HepG2 (cell line): ENCODE data around the gene KIF19. TPM values are rescaled to one million over a fixed set of nuclear protein-coding genes. Genes with fewer than 3 reads are reported as not detected.

ENCODE experiments used
- AFF4 ChIP-seq: sonication (generic); formaldehyde crosslinking; IDR thresholded peaks from 2 replicates; pipeline ENCODE4 v1.4.0; 2020; ENCODE audit warnings: missing genetic modification reagents
- AKAP8 ChIP-seq: sonication (generic); formaldehyde crosslinking; IDR thresholded peaks from 2 replicates; pipeline ENCODE4 v1.5.1; 2020; ENCODE audit warnings: mild to moderate bottlenecking, missing genetic modification reagents
- CENPBD1 ChIP-seq: sonication (generic); formaldehyde crosslinking; IDR thresholded peaks from 2 replicates; pipeline ENCODE4 v1.8.0; 2022; ENCODE audit warnings: missing genetic modification reagents, low read depth, mild to moderate bottlenecking, borderline replicate concordance
- EHMT2 ChIP-seq: fragments of 200-600 bp; sonication (generic); IDR thresholded peaks from 2 replicates; pipeline ENCODE4 v1.7.0; 2017; ENCODE audit warnings: antibody characterized with exemption, low read depth, low read length, borderline replicate concordance
- MTA3 ChIP-seq: sonication (generic); formaldehyde crosslinking; IDR thresholded peaks from 2 replicates; pipeline ENCODE4 v1.4.0; 2020; ENCODE audit warnings: missing genetic modification reagents
- NFATC3 ChIP-seq: sonication (generic); formaldehyde crosslinking; IDR thresholded peaks from 2 replicates; pipeline ENCODE4 v1.5.1; 2020; ENCODE audit warnings: mild to moderate bottlenecking, missing genetic modification reagents
- PBX2 ChIP-seq: IDR thresholded peaks from 2 replicates; pipeline ENCODE4 v1.6.1; 2016; ENCODE audit warnings: control low read depth
- SNAPC5 ChIP-seq: sonication (generic); formaldehyde crosslinking; IDR thresholded peaks from 2 replicates; pipeline ENCODE4 v1.8.1; 2023; ENCODE audit warnings: mild to moderate bottlenecking, missing genetic modification reagents, borderline replicate concordance
- SP1 ChIP-seq, 2 experiments: fragments of 450-650 bp in 1 of 2; sonication (generic) in 1 of 2; formaldehyde crosslinking in 1 of 2; IDR thresholded peaks; 2 replicates each; pipeline versions ENCODE4 v1.4.0 to v1.6.1; 2016 to 2020; ENCODE audit warnings: missing genetic modification reagents in 1 of 2
- TBL1XR1 ChIP-seq: fragments of 150-350 bp; IDR thresholded peaks from 2 replicates; pipeline ENCODE4 v1.6.1; 2014; ENCODE audit warnings: borderline replicate concordance, low read length; ENCODE audit not compliant: partially characterized antibody
- WIZ ChIP-seq: sonication (generic); formaldehyde crosslinking; IDR thresholded peaks from 2 replicates; pipeline ENCODE4 v1.5.1; 2020; ENCODE audit warnings: mild to moderate bottlenecking, missing genetic modification reagents
- ZBTB14 ChIP-seq: sonication (generic); formaldehyde crosslinking; IDR thresholded peaks from 2 replicates; pipeline ENCODE4 v1.4.0; 2020; ENCODE audit warnings: missing genetic modification reagents
- ZFP62 ChIP-seq: sonication (generic); formaldehyde crosslinking; IDR thresholded peaks from 2 replicates; pipeline ENCODE4 v1.4.0; 2020; ENCODE audit warnings: missing genetic modification reagents
- ZNF598 ChIP-seq: sonication (generic); formaldehyde crosslinking; IDR thresholded peaks from 2 replicates; pipeline ENCODE4 v1.5.1; 2020; ENCODE audit warnings: mild to moderate bottlenecking, missing genetic modification reagents, borderline replicate concordance
- ZNF691 ChIP-seq: sonication (generic); formaldehyde crosslinking; IDR thresholded peaks from 2 replicates; pipeline ENCODE4 v1.4.0; 2020; ENCODE audit warnings: missing genetic modification reagents, low read depth, mild to moderate bottlenecking, borderline replicate concordance
- ZNF7 ChIP-seq: IDR thresholded peaks from 2 replicates; pipeline ENCODE4 v1.6.1; 2016; ENCODE audit warnings: missing biosample characterization, missing genetic modification reagents
- ZNF770 ChIP-seq: sonication (generic); formaldehyde crosslinking; IDR thresholded peaks from 2 replicates; pipeline ENCODE4 v1.5.0; 2020; ENCODE audit warnings: mild to moderate bottlenecking, missing genetic modification reagents
- ZNF784 ChIP-seq: sonication (generic); formaldehyde crosslinking; IDR thresholded peaks from 2 replicates; pipeline ENCODE4 v1.5.1; 2020; ENCODE audit warnings: missing genetic modification reagents, mild to moderate bottlenecking, borderline replicate concordance
- ZNF891 ChIP-seq: sonication (generic); formaldehyde crosslinking; IDR thresholded peaks from 2 replicates; pipeline ENCODE4 v1.5.0; 2020; ENCODE audit warnings: mild to moderate bottlenecking, missing genetic modification reagents
- polyA plus RNA-seq, 8 experiments: library from polyadenylated mRNA; depleted of rRNA in 3 of 8; stranded (reverse) in 7 of 8; unstranded in 1 of 8; fragments of >200 nt; fragmentation: Illumina TruSeq in 4 of 8; extraction: Trizol in 4 of 8; gene quantifications; 2 replicates each; pipeline versions ENCODE4 v1.2.1 to v1.2.3, GENCODE V29; 2011 to 2016; ENCODE audit warnings: low read depth in 4 of 8, missing spikeins in 1 of 8, mixed read lengths in 1 of 8; ENCODE audit not compliant: insufficient read depth in 1 of 8
- total RNA-seq, 5 experiments: library from RNA; depleted of rRNA; stranded (reverse); fragments of >200 nt; fragmentation: Illumina TruSeq; extraction: Trizol; gene quantifications; 2 replicates each; pipeline ENCODE4 v1.2.3, GENCODE V29; 2016; ENCODE audit warnings: low read depth in 1 of 5

Gene KIF19
- total and polyA plus RNA-seq, 2 of the 13 experiments (the other 11 are each of a cell fraction or from before 2014, with no cell fraction given) = not detected

- TF ChIP-seq PBX2 (CRISPR knock-in tag) (0 out of 2 replicates have a peak, but pooled peaks have one; percentile 14), ZNF770 (CRISPR knock-in tag) (no peak), ZNF7 (CRISPR knock-in tag) (no peak), AKAP8 (CRISPR knock-in tag) (no peak), EHMT2 (no peak), ZNF891 (CRISPR knock-in tag) (no peak), NFATC3 (CRISPR knock-in tag) (no peak), ZFP62 (CRISPR knock-in tag) (no peak), TBL1XR1 (no peak), MTA3 (CRISPR knock-in tag) (no peak), SNAPC5 (CRISPR knock-in tag) (no peak), ZNF691 (CRISPR knock-in tag) (peak; percentile 83; the same call in 1 of the 2 replicates), ZBTB14 (CRISPR knock-in tag) (no peak), AFF4 (no peak), ZNF784 (no peak), SP1 (IDR thresholded peaks at IDR 0.05) (no peak), SP1 (CRISPR knock-in tag; IDR thresholded peaks at IDR 0.05) (peak; percentile 44; the same call in 1 of the 2 replicates), WIZ (CRISPR knock-in tag) (no peak), CENPBD1 (CRISPR knock-in tag) (no peak), ZNF598 (CRISPR knock-in tag) (no peak)
These were observed 28.1 kb downstream of the KIF19 start (continued) for GRCh38 chr17:74354123-74354522.
